HCT116 (cell line): ENCODE measurements around the gene VSX1. TPM values are rescaled to one million over a fixed set of nuclear protein-coding genes. Genes with fewer than 3 reads are reported as not detected.

Experiments
- ATAC-seq: fragments of 200-7000 bp; cut with Tn5 transposase; 2 replicates; pipeline ENCODE4 v1.9.1; 2020; ENCODE audit warnings: mild to moderate bottlenecking, moderate library complexity
- BruUV-seq: library from RNA; stranded (reverse); fragments of 400-500 nt; replicated peaks from 2 replicates; lab custom pipeline; 2021; lab: Mats Ljungman, UMichigan
- CTCF ChIA-PET: fragments of 300-600 bp; sonication (Branson Sonifier 250); formaldehyde crosslinking; loops from one replicate; lab custom pipeline; 2021; ENCODE audit warnings: antibody characterized with exemption; lab: Charles Lee
- POLR2A ChIA-PET: fragments of 300-600, 350-600 bp; sonication (Branson Sonifier 250); formaldehyde crosslinking; loops from one replicate; lab custom pipeline; 2021; ENCODE audit warnings: antibody characterized with exemption; lab: Charles Lee
- RAD21 ChIA-PET, 2 experiments: fragments of 300-600 bp; sonication (Branson Sonifier 250); formaldehyde crosslinking; loops; one replicate each; lab custom pipeline; 2023; ENCODE audit warnings: low total read pairs in 2 of 2; ENCODE audit not compliant: uncharacterized antibody in 2 of 2, unreplicated experiment in 2 of 2, low non-redundant PET in 1 of 2; lab: Charles Lee
- DNase-seq: peaks from one replicate; pipeline ENCODE4 v3.0.0-alpha.2; 2010; ENCODE audit warnings: low read depth, low spot score
- H2AFZ ChIP-seq: fragments of 200-600 bp; shearing (Covaris generic), sonication (generic); 2 replicates; pipeline ENCODE4 v1.6.1; 2017; ENCODE audit warnings: low read depth, mixed run types, mixed read lengths, antibody characterized with exemption, low read length; ENCODE audit not compliant: poor library complexity, severe bottlenecking
- H3K27ac ChIP-seq: 2 replicates; pipeline ENCODE4 v1.5.1; 2012; ENCODE audit warnings: low read depth, low read length
- H3K27me3 ChIP-seq: fragments of 200-600 bp; sonication (generic); 2 replicates; pipeline ENCODE4 v1.6.1; 2016; ENCODE audit warnings: mixed run types, low read length, mixed read lengths; ENCODE audit not compliant: insufficient read depth
- H3K36me3 ChIP-seq, 2 experiments: fragments of 200-500 bp in 1 of 2; fragments of 200-600 bp in 1 of 2; sonication (Bioruptor generic) in 1 of 2; sonication (generic) in 1 of 2; 2 replicates each; pipeline versions ENCODE4 v1.5.1 to v1.6.1; 2014 to 2016; ENCODE audit warnings: low read length in 2 of 2, inconsistent platforms in 1 of 2, mixed read lengths in 1 of 2, mixed run types in 1 of 2; ENCODE audit not compliant: insufficient read depth in 2 of 2, control insufficient read depth in 1 of 2
- H3K4me1 ChIP-seq, 2 experiments: fragments of 200-600 bp in 1 of 2; sonication (generic) in 1 of 2; 2 replicates each; pipeline versions ENCODE4 v1.5.1 to v1.6.1; 2012 to 2017; ENCODE audit warnings: low read length in 2 of 2, inconsistent platforms in 1 of 2, mild to moderate bottlenecking in 1 of 2, mixed read lengths in 1 of 2, mixed run types in 1 of 2, moderate library complexity in 1 of 2; ENCODE audit not compliant: insufficient read depth in 2 of 2, control insufficient read depth in 1 of 2
- H3K4me2 ChIP-seq: fragments of 200-600 bp; sonication (generic); 2 replicates; pipeline ENCODE4 v1.6.1; 2017; ENCODE audit warnings: mixed run types, low read length, mixed read lengths
- H3K4me3 ChIP-seq, 2 experiments: fragments of 200-600 bp in 1 of 2; sonication (generic) in 1 of 2; replicated peaks in 1 of 2; 2 replicates each; pipeline ENCODE4 v1.5.1; 2011 to 2016; ENCODE audit warnings: low read length in 2 of 2, control low read depth in 1 of 2, low read depth in 1 of 2, mild to moderate bottlenecking in 1 of 2, mixed read lengths in 1 of 2, mixed run types in 1 of 2
- H3K79me2 ChIP-seq: fragments of 200-600 bp; sonication (generic); 2 replicates; pipeline ENCODE4 v1.6.1; 2017; ENCODE audit warnings: mild to moderate bottlenecking, mixed run types, low read length, moderate library complexity, mixed read lengths; ENCODE audit not compliant: insufficient read depth
- H3K9ac ChIP-seq: fragments of 200-600 bp; sonication (generic); 2 replicates; pipeline ENCODE4 v1.6.1; 2016; ENCODE audit warnings: low read length, mixed read lengths
- H3K9me2 ChIP-seq: fragments of 200-600 bp; sonication (generic), shearing (Covaris generic); 2 replicates; pipeline ENCODE4 v1.6.1; 2017; ENCODE audit warnings: mixed run types, mild to moderate bottlenecking, moderate library complexity; ENCODE audit not compliant: insufficient read depth
- H3K9me3 ChIP-seq, 2 experiments: fragments of 200-500 bp in 1 of 2; fragments of 200-600 bp in 1 of 2; sonication (Bioruptor generic) in 1 of 2; sonication (generic) in 1 of 2; 2 replicates each; pipeline ENCODE4 v1.6.1; 2014 to 2017; ENCODE audit warnings: low read length in 2 of 2, mixed read lengths in 2 of 2, inconsistent platforms in 1 of 2, low read depth in 1 of 2, mild to moderate bottlenecking in 1 of 2, mixed run types in 1 of 2, moderate library complexity in 1 of 2; ENCODE audit not compliant: control insufficient read depth in 1 of 2, insufficient read depth in 1 of 2
- H4K20me1 ChIP-seq: fragments of 200-600 bp; sonication (generic), shearing (Covaris generic); 2 replicates; pipeline ENCODE4 v1.6.1; 2017; ENCODE audit warnings: mixed run types, mild to moderate bottlenecking, moderate library complexity; ENCODE audit not compliant: insufficient read depth
- ATF3 ChIP-seq: IDR thresholded peaks from 2 replicates; pipeline ENCODE4 v1.6.1; 2012
- CBX3 ChIP-seq: IDR thresholded peaks from 2 replicates; pipeline ENCODE4 v1.6.1; 2012; ENCODE audit warnings: low read depth
- CTCF ChIP-seq, 3 experiments: fragments of 200-600 bp in 1 of 3; sonication (generic) in 1 of 3; IDR thresholded peaks in 2 of 3; conservative IDR thresholded peaks in 1 of 3; 2 replicates each; pipeline ENCODE4 v1.5.1; 2012 to 2017; ENCODE audit warnings: low read depth in 2 of 3, low read length in 2 of 3, antibody characterized with exemption in 1 of 3, borderline replicate concordance in 1 of 3, control low read depth in 1 of 3, mild to moderate bottlenecking in 1 of 3, mixed read lengths in 1 of 3, mixed run types in 1 of 3, moderate library complexity in 1 of 3; ENCODE audit not compliant: insufficient read depth in 1 of 3
- EGR1 ChIP-seq: IDR thresholded peaks from 2 replicates; pipeline ENCODE4 v1.6.1; 2012; ENCODE audit warnings: low read depth
- EZH2 ChIP-seq: fragments of 200-600 bp; sonication (generic); IDR thresholded peaks from 2 replicates; pipeline ENCODE4 v1.6.1; 2017; ENCODE audit warnings: antibody characterized with exemption, mixed run types
- EZH2phosphoT487 ChIP-seq: fragments of 200-600 bp; IDR thresholded peaks from 2 replicates; pipeline ENCODE4 v1.6.1; 2018; ENCODE audit warnings: antibody characterized with exemption, borderline replicate concordance
- JUND ChIP-seq: IDR thresholded peaks from 2 replicates; pipeline ENCODE4 v1.6.1; 2012
- MAX ChIP-seq: IDR thresholded peaks from 2 replicates; pipeline ENCODE4 v1.6.1; 2012
- POLR2A ChIP-seq: IDR thresholded peaks from 2 replicates; pipeline ENCODE4 v1.7.0; 2011; ENCODE audit warnings: borderline replicate concordance; ENCODE audit not compliant: insufficient read depth, insufficient read length; ENCODE audit errors: extremely low read depth
- POLR2AphosphoS5 ChIP-seq: IDR thresholded peaks from 2 replicates; pipeline ENCODE4 v1.6.1; 2011; ENCODE audit warnings: mild to moderate bottlenecking, low read depth, low read length, moderate library complexity
- RAD21 ChIP-seq: IDR thresholded peaks from 2 replicates; pipeline ENCODE4 v1.6.1; 2012; ENCODE audit warnings: low read depth, mild to moderate bottlenecking
- SIN3A ChIP-seq: IDR thresholded peaks from 2 replicates; pipeline ENCODE4 v1.6.1; 2012; ENCODE audit warnings: low read depth
- SP1 ChIP-seq: IDR thresholded peaks from 2 replicates; pipeline ENCODE4 v1.6.1; 2012; ENCODE audit warnings: low read depth
- SRF ChIP-seq: IDR thresholded peaks from 2 replicates; pipeline ENCODE4 v1.6.1; 2012; ENCODE audit warnings: low read depth
- TCF7L2 ChIP-seq: IDR thresholded peaks from 2 replicates; pipeline ENCODE4 v1.7.0; 2011; ENCODE audit warnings: borderline replicate concordance, inconsistent platforms; ENCODE audit not compliant: insufficient read depth, insufficient read length; ENCODE audit errors: extremely low read depth
- ZFX ChIP-seq: fragments of 450-650 bp; IDR thresholded peaks from 2 replicates; pipeline ENCODE4 v1.6.1; 2017
- intact Hi-C: fragments of 100-400 bp; cut with micrococcal nuclease; formaldehyde crosslinking; loops from 2 replicates; pipeline ENCODE4 v1.10.0; 2022
- total RNA-seq: library from RNA; stranded (reverse); gene quantifications from one replicate; pipeline ENCODE4 v1.2.1, GENCODE V29; 2021; ENCODE audit not compliant: unreplicated experiment

Gene VSX1
- total RNA-seq, 1 experiment from 2014 or later: not detected

- Histone ChIP-seq H3K9me3 (no peaks in the 10 kb centered on the region), H3K4me2 (peak overlapping the region; percentile 5; the same call in 1 of the 2 replicates), H3K36me3 (no peaks in the 10 kb centered on the region), H3K4me1 (peaks cover 21 to 23% of the 10 kb centered on the region in 2 experiments), H3K9ac (no peak overlapping the region), H3K79me2 (no peaks in the 10 kb centered on the region), H4K20me1 (no peaks in the 10 kb centered on the region; the same call in 1 of the 2 replicates), H3K27me3 (peaks cover 48% of the 10 kb centered on the region), H3K4me3 (no peak overlapping the region), H2AFZ (no peak overlapping the region), H3K9me2 (no peaks in the 10 kb centered on the region), H3K27ac (no peak overlapping the region)
- RAD21 ChIA-PET: no interaction called here
- intact Hi-C loops: loop anchor here (2.0 kb wide), 1 partner anchor 103 kb away; no protein-coding TSS in a partner anchor
- BruUV-seq: no TSS peak
- POLR2A ChIA-PET: no interaction called here
- TF ChIP-seq TCF7L2 (no peak), SIN3A (no peak), SP1 (no peak), SRF (no peak), MAX (no peak), EGR1 (no peak), ZFX (no peak)
- peak; percentile 63 for ATAC-seq
- DNase-seq: peak; percentile 19
- CTCF ChIA-PET: interaction anchor here (1.0 kb wide), 1 partner anchor 171 kb away, joined by 3 read pairs; no protein-coding TSS in a partner anchor
Observed at GRCh38 chr20:25076201-25076600, 5.7 kb downstream of the VSX1 start.

DNA sequence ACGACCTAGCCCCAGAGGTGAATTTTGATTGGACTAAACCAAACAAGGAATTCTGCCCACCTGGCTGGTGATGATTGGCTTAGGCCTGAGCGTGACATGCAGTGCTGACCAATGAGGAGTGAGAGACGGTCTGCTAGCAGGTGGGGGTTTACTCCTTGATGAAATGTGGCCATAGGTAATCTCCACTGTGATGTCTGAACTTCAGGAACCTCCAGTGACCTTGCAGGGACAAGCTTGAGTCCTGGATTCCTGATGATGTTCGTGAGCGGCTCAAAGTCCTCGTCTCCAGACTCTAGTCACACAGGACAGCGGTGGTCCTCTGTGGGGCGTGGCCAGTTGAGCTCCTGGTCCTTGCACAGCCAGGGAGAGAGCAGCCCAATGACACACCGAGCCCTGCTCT, 8.4 kb downstream of the VSX1 start:
- ChIA-PET RAD21 (no interaction called here), CTCF (no interaction called here), POLR2A (no interaction called here)
- H3K79me2 ChIP-seq: no peaks in the 10 kb centered on the region
- ATAC-seq (no peak), DNase-seq (no peak)
- H4K20me1 ChIP-seq: no peaks in the 10 kb centered on the region; the same call in 1 of the 2 replicates
- BruUV-seq: no TSS peak
- H3K27me3 ChIP-seq: peaks cover 51% of the 10 kb centered on the region
- TF ChIP-seq POLR2AphosphoS5 (no peak), EZH2 (no peak), EZH2phosphoT487 (no peak), SP1 (no peak), ZFX (no peak), CTCF (IDR thresholded peaks at IDR 0.05 in 2 of 3, conservative IDR thresholded peaks at IDR 0.05 in 1 of 3; ENCODE audit: borderline replicate concordance in 1 of 3, insufficient read depth in 1 of 3, low read depth in 2 of 3, low read length in 2 of 3) (no peak), POLR2A (no peak), ATF3 (no peak), SIN3A (no peak), RAD21 (no peak), JUND (no peak), CBX3 (no peak)
- H3K4me3 ChIP-seq: no peak overlapping the region
- peaks cover 21 to 23% of the 10 kb centered on the region in 2 experiments for H3K4me1 ChIP-seq
- no peaks in the 10 kb centered on the region for H3K36me3 ChIP-seq
- no peak overlapping the region for H3K27ac ChIP-seq
- H3K9me2 ChIP-seq: no peaks in the 10 kb centered on the region
- H3K9me3 ChIP-seq: no peaks in the 10 kb centered on the region
- H2AFZ ChIP-seq: no peak overlapping the region
- intact Hi-C loops: no loop called here
- H3K9ac ChIP-seq: no peak overlapping the region
- no peak overlapping the region for H3K4me2 ChIP-seq
